HCT116 (cell line): ENCODE data around the gene LEKR1. TPM values are rescaled to one million over a fixed set of nuclear protein-coding genes. Genes with fewer than 3 reads are reported as not detected.

Experiments used
- ATAC-seq: fragments of 200-7000 bp; cut with Tn5 transposase; 2 replicates; pipeline ENCODE4 v1.9.1; 2020; ENCODE audit warnings: mild to moderate bottlenecking, moderate library complexity
- BruUV-seq: library from RNA; stranded (reverse); fragments of 400-500 nt; replicated peaks from 2 replicates; lab custom pipeline; 2021; lab: Mats Ljungman, UMichigan
- CTCF ChIA-PET: fragments of 300-600 bp; sonication (Branson Sonifier 250); formaldehyde crosslinking; loops from one replicate; lab custom pipeline; 2021; ENCODE audit warnings: antibody characterized with exemption; lab: Charles Lee
- POLR2A ChIA-PET: fragments of 300-600, 350-600 bp; sonication (Branson Sonifier 250); formaldehyde crosslinking; loops from one replicate; lab custom pipeline; 2021; ENCODE audit warnings: antibody characterized with exemption; lab: Charles Lee
- RAD21 ChIA-PET, 2 experiments: fragments of 300-600 bp; sonication (Branson Sonifier 250); formaldehyde crosslinking; loops; one replicate each; lab custom pipeline; 2023; ENCODE audit warnings: low total read pairs in 2 of 2; ENCODE audit not compliant: uncharacterized antibody in 2 of 2, unreplicated experiment in 2 of 2, low non-redundant PET in 1 of 2; lab: Charles Lee
- DNase-seq: peaks from one replicate; pipeline ENCODE4 v3.0.0-alpha.2; 2010; ENCODE audit warnings: low read depth, low spot score
- H2AFZ ChIP-seq: fragments of 200-600 bp; shearing (Covaris generic), sonication (generic); 2 replicates; pipeline ENCODE4 v1.6.1; 2017; ENCODE audit warnings: low read depth, mixed run types, mixed read lengths, antibody characterized with exemption, low read length; ENCODE audit not compliant: poor library complexity, severe bottlenecking
- H3K27ac ChIP-seq: 2 replicates; pipeline ENCODE4 v1.5.1; 2012; ENCODE audit warnings: low read depth, low read length
- H3K27me3 ChIP-seq: fragments of 200-600 bp; sonication (generic); 2 replicates; pipeline ENCODE4 v1.6.1; 2016; ENCODE audit warnings: mixed run types, low read length, mixed read lengths; ENCODE audit not compliant: insufficient read depth
- H3K36me3 ChIP-seq, 2 experiments: fragments of 200-500 bp in 1 of 2; fragments of 200-600 bp in 1 of 2; sonication (Bioruptor generic) in 1 of 2; sonication (generic) in 1 of 2; 2 replicates each; pipeline versions ENCODE4 v1.5.1 to v1.6.1; 2014 to 2016; ENCODE audit warnings: low read length in 2 of 2, inconsistent platforms in 1 of 2, mixed read lengths in 1 of 2, mixed run types in 1 of 2; ENCODE audit not compliant: insufficient read depth in 2 of 2, control insufficient read depth in 1 of 2
- H3K4me1 ChIP-seq, 2 experiments: fragments of 200-600 bp in 1 of 2; sonication (generic) in 1 of 2; 2 replicates each; pipeline versions ENCODE4 v1.5.1 to v1.6.1; 2012 to 2017; ENCODE audit warnings: low read length in 2 of 2, inconsistent platforms in 1 of 2, mild to moderate bottlenecking in 1 of 2, mixed read lengths in 1 of 2, mixed run types in 1 of 2, moderate library complexity in 1 of 2; ENCODE audit not compliant: insufficient read depth in 2 of 2, control insufficient read depth in 1 of 2
- H3K4me2 ChIP-seq: fragments of 200-600 bp; sonication (generic); 2 replicates; pipeline ENCODE4 v1.6.1; 2017; ENCODE audit warnings: mixed run types, low read length, mixed read lengths
- H3K4me3 ChIP-seq, 2 experiments: fragments of 200-600 bp in 1 of 2; sonication (generic) in 1 of 2; replicated peaks in 1 of 2; 2 replicates each; pipeline ENCODE4 v1.5.1; 2011 to 2016; ENCODE audit warnings: low read length in 2 of 2, control low read depth in 1 of 2, low read depth in 1 of 2, mild to moderate bottlenecking in 1 of 2, mixed read lengths in 1 of 2, mixed run types in 1 of 2
- H3K79me2 ChIP-seq: fragments of 200-600 bp; sonication (generic); 2 replicates; pipeline ENCODE4 v1.6.1; 2017; ENCODE audit warnings: mild to moderate bottlenecking, mixed run types, low read length, moderate library complexity, mixed read lengths; ENCODE audit not compliant: insufficient read depth
- H3K9ac ChIP-seq: fragments of 200-600 bp; sonication (generic); 2 replicates; pipeline ENCODE4 v1.6.1; 2016; ENCODE audit warnings: low read length, mixed read lengths
- H3K9me2 ChIP-seq: fragments of 200-600 bp; sonication (generic), shearing (Covaris generic); 2 replicates; pipeline ENCODE4 v1.6.1; 2017; ENCODE audit warnings: mixed run types, mild to moderate bottlenecking, moderate library complexity; ENCODE audit not compliant: insufficient read depth
- H3K9me3 ChIP-seq, 2 experiments: fragments of 200-500 bp in 1 of 2; fragments of 200-600 bp in 1 of 2; sonication (Bioruptor generic) in 1 of 2; sonication (generic) in 1 of 2; 2 replicates each; pipeline ENCODE4 v1.6.1; 2014 to 2017; ENCODE audit warnings: low read length in 2 of 2, mixed read lengths in 2 of 2, inconsistent platforms in 1 of 2, low read depth in 1 of 2, mild to moderate bottlenecking in 1 of 2, mixed run types in 1 of 2, moderate library complexity in 1 of 2; ENCODE audit not compliant: control insufficient read depth in 1 of 2, insufficient read depth in 1 of 2
- H4K20me1 ChIP-seq: fragments of 200-600 bp; sonication (generic), shearing (Covaris generic); 2 replicates; pipeline ENCODE4 v1.6.1; 2017; ENCODE audit warnings: mixed run types, mild to moderate bottlenecking, moderate library complexity; ENCODE audit not compliant: insufficient read depth
- CBX3 ChIP-seq: IDR thresholded peaks from 2 replicates; pipeline ENCODE4 v1.6.1; 2012; ENCODE audit warnings: low read depth
- CTCF ChIP-seq, 3 experiments: fragments of 200-600 bp in 1 of 3; sonication (generic) in 1 of 3; IDR thresholded peaks in 2 of 3; conservative IDR thresholded peaks in 1 of 3; 2 replicates each; pipeline ENCODE4 v1.5.1; 2012 to 2017; ENCODE audit warnings: low read depth in 2 of 3, low read length in 2 of 3, antibody characterized with exemption in 1 of 3, borderline replicate concordance in 1 of 3, control low read depth in 1 of 3, mild to moderate bottlenecking in 1 of 3, mixed read lengths in 1 of 3, mixed run types in 1 of 3, moderate library complexity in 1 of 3; ENCODE audit not compliant: insufficient read depth in 1 of 3
- EZH2phosphoT487 ChIP-seq: fragments of 200-600 bp; IDR thresholded peaks from 2 replicates; pipeline ENCODE4 v1.6.1; 2018; ENCODE audit warnings: antibody characterized with exemption, borderline replicate concordance
- MAX ChIP-seq: IDR thresholded peaks from 2 replicates; pipeline ENCODE4 v1.6.1; 2012
- POLR2A ChIP-seq: IDR thresholded peaks from 2 replicates; pipeline ENCODE4 v1.7.0; 2011; ENCODE audit warnings: borderline replicate concordance; ENCODE audit not compliant: insufficient read depth, insufficient read length; ENCODE audit errors: extremely low read depth
- POLR2AphosphoS5 ChIP-seq: IDR thresholded peaks from 2 replicates; pipeline ENCODE4 v1.6.1; 2011; ENCODE audit warnings: mild to moderate bottlenecking, low read depth, low read length, moderate library complexity
- RAD21 ChIP-seq: IDR thresholded peaks from 2 replicates; pipeline ENCODE4 v1.6.1; 2012; ENCODE audit warnings: low read depth, mild to moderate bottlenecking
- REST ChIP-seq: IDR thresholded peaks from 2 replicates; pipeline ENCODE4 v1.6.1; 2012; ENCODE audit warnings: low read depth
- SIN3A ChIP-seq: IDR thresholded peaks from 2 replicates; pipeline ENCODE4 v1.6.1; 2012; ENCODE audit warnings: low read depth
- SP1 ChIP-seq: IDR thresholded peaks from 2 replicates; pipeline ENCODE4 v1.6.1; 2012; ENCODE audit warnings: low read depth
- SRF ChIP-seq: IDR thresholded peaks from 2 replicates; pipeline ENCODE4 v1.6.1; 2012; ENCODE audit warnings: low read depth
- ZBTB33 ChIP-seq: IDR thresholded peaks from 2 replicates; pipeline ENCODE4 v1.6.1; 2011; ENCODE audit warnings: mild to moderate bottlenecking, low read length, moderate library complexity; ENCODE audit not compliant: insufficient replicate concordance; ENCODE audit errors: extremely low read depth
- ZNF274 ChIP-seq: fragments of 200-500 bp; sonication (Bioruptor generic); IDR thresholded peaks from 2 replicates; pipeline ENCODE4 v1.6.1; 2014; ENCODE audit warnings: mild to moderate bottlenecking, low read depth, low read length, inconsistent platforms
- intact Hi-C: fragments of 100-400 bp; cut with micrococcal nuclease; formaldehyde crosslinking; loops from 2 replicates; pipeline ENCODE4 v1.10.0; 2022
- total RNA-seq: library from RNA; stranded (reverse); gene quantifications from one replicate; pipeline ENCODE4 v1.2.1, GENCODE V29; 2021; ENCODE audit not compliant: unreplicated experiment

The LEKR1 gene
- total RNA-seq, 1 experiment from 2014 or later, result 2.1 TPM

- no peak overlapping the region for H2AFZ ChIP-seq
- H3K9me2 ChIP-seq, result no peaks in the 10 kb centered on the region
- no peaks in the 10 kb centered on the region for H3K27me3 ChIP-seq
- H3K4me3 ChIP-seq, result peak overlapping the region; percentile 3 to 59
- ChIA-PET RAD21 (interaction anchor here in 1 of 2 experiments (1.2 kb wide), 1 partner anchor 41 kb away, joined by 3 read pairs; no protein-coding TSS in a partner anchor), CTCF (interaction anchor here (0.7 to 1.8 kb wide), 9 partner anchors 8 to 1638 kb away, joined by 3 to 5 read pairs (median 4); partner anchors contain the start of gene TIPARP), POLR2A (interaction anchor here (0.8 to 1.5 kb wide), 8 partner anchors 9 to 535 kb away, joined by 3 to 5 read pairs (median 4); partner anchors contain the start of gene SSR3)
- peak overlapping the region; percentile 80 for H3K4me2 ChIP-seq
- BruUV-seq, result TSS peak; percentile 83
- no peaks in the 10 kb centered on the region for H3K9me3 ChIP-seq
- no peak for TF ChIP-seq ZNF274
- no peak for TF ChIP-seq CTCF (IDR thresholded peaks at IDR 0.05 in 2 of 3, conservative IDR thresholded peaks at IDR 0.05 in 1 of 3; ENCODE audit: borderline replicate concordance in 1 of 3, insufficient read depth in 1 of 3, low read depth in 2 of 3, low read length in 2 of 3)
- TF ChIP-seq CBX3, result no peak
- no peak for TF ChIP-seq SRF
- no peak for TF ChIP-seq EZH2phosphoT487
- TF ChIP-seq ZBTB33, result no peak
- no peak for TF ChIP-seq POLR2A
- TF ChIP-seq POLR2AphosphoS5, result no peak
- TF ChIP-seq REST, result no peak
- no peak for TF ChIP-seq MAX
- TF ChIP-seq RAD21, result no peak
- no peak for TF ChIP-seq SP1
- TF ChIP-seq SIN3A, result no peak
- DNase-seq (no peak), ATAC-seq (peak; percentile 2; the same call in 1 of the 2 replicates)
- intact Hi-C loops, result no loop called here
- H3K36me3 ChIP-seq, result no peaks in the 10 kb centered on the region
- H3K4me1 ChIP-seq, result peaks cover 19 to 39% of the 10 kb centered on the region in 2 experiments
- peak overlapping the region; percentile 72 for H3K9ac ChIP-seq
- H3K79me2 ChIP-seq, result no peaks in the 10 kb centered on the region
- H3K27ac ChIP-seq, result peak overlapping the region; percentile 80
- H4K20me1 ChIP-seq, result no peaks in the 10 kb centered on the region
Measured at GRCh38 chr3:157089455-157090221, 263.5 kb downstream of the LEKR1 start.
